Choroid plexus epithelial cell (primary cell): Measurements from ENCODE around the gene NEK1.

Experiments used
- DNase-seq: peaks from one replicate; pipeline ENCODE4 v3.0.0-alpha.2; 2010; ENCODE audit warnings: low read depth
- H3K4me3 ChIP-seq: 2 replicates; pipeline ENCODE4 v1.5.1; 2011; ENCODE audit warnings: low read depth, mild to moderate bottlenecking, control low read depth, low read length, moderate library complexity
- TF ChIP-seq, protein P1 (sequence below): conservative IDR thresholded peaks from 2 replicates; pipeline ENCODE4 v1.5.1; 2011; ENCODE audit warnings: low read depth, mild to moderate bottlenecking, control low read depth, inconsistent platforms, low read length, moderate library complexity

Gene NEK1

DNA sequence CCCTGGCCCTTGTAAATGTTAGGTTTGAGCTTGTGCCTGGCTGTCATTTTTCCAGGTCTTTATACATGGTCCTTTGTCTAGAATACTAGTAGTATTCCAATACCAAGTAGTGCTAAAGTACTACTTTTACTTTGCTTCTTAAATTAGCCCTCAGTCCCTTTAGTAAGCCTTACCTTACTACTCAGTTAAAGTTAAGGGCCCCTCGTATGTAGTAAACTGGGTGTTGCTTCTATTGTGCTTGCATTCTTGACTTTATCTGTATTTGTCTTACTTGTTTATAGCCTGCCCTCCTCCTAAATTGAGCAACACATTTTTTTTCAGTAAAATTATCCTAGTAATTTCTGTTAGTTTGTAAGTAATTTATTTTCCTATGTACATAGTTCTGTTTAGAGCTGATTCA is 33.2 kb upstream of the NEK1 start:
- TF ChIP-seq, protein P1, sequence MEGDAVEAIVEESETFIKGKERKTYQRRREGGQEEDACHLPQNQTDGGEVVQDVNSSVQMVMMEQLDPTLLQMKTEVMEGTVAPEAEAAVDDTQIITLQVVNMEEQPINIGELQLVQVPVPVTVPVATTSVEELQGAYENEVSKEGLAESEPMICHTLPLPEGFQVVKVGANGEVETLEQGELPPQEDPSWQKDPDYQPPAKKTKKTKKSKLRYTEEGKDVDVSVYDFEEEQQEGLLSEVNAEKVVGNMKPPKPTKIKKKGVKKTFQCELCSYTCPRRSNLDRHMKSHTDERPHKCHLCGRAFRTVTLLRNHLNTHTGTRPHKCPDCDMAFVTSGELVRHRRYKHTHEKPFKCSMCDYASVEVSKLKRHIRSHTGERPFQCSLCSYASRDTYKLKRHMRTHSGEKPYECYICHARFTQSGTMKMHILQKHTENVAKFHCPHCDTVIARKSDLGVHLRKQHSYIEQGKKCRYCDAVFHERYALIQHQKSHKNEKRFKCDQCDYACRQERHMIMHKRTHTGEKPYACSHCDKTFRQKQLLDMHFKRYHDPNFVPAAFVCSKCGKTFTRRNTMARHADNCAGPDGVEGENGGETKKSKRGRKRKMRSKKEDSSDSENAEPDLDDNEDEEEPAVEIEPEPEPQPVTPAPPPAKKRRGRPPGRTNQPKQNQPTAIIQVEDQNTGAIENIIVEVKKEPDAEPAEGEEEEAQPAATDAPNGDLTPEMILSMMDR, result no peak
- DNase-seq, result no peak
- no peak overlapping the region for H3K4me3 ChIP-seq

DNA sequence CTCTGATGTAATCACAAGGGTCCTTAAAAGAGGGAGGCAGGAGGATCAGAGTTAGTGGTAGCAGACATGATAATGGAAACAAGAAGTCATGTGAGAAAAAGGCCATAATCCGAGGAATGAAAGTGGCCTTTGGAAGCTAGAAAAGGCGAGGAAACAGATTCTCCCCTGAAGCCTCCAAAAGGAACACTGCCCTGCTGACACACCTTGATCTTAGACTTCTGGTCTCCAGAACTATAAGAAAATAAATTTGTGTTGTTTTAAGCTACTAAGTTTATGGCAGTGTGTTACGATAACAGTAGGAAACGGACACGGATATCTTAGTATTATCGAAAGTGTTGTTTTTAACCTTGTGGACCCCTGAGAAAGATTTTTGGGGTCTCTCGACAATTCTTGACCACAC is 32.4 kb upstream of the NEK1 start:
- no peak for DNase-seq
- H3K4me3 ChIP-seq, result no peak overlapping the region
- TF ChIP-seq, protein P1, result no peak

DNA sequence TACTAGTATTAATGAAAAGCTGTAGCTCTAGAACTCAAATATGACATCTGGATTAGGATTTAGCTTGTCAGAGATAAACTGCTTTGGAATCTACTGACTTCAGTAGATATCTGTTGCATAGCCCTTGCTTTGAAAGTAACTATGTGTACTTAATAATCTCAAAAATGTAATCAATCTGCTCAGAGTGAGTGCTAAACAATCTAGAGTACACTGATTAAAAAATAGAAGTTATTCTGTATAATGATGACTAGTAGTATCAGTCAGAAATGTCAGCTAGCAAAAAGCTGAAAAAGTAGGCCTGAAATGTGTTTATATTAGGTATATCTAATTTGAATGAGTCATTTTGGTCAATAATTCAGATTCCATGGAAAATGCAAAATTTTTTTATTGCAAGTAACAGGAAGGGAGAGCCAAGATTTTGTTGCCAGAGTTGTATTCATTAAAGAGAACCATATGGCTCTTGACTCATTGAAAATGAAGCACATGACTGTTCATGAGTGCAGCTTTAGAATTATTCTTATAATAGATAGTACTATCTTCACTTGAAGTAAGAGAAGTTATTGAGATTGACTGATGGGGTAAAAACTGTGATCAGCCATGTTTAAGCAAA is 28.0 kb upstream of the NEK1 start:
- TF ChIP-seq, protein P1, result no peak
- peak; percentile 52 for DNase-seq

GRCh38 chr4:169634975-169635374 is 22.6 kb upstream of the NEK1 start:
- no peak for DNase-seq
- TF ChIP-seq, protein P1, result no peak
- no peak overlapping the region for H3K4me3 ChIP-seq

More for the DNA sequence above, 28.0 kb upstream of the NEK1 start:
- no peak overlapping the region for H3K4me3 ChIP-seq

DNA sequence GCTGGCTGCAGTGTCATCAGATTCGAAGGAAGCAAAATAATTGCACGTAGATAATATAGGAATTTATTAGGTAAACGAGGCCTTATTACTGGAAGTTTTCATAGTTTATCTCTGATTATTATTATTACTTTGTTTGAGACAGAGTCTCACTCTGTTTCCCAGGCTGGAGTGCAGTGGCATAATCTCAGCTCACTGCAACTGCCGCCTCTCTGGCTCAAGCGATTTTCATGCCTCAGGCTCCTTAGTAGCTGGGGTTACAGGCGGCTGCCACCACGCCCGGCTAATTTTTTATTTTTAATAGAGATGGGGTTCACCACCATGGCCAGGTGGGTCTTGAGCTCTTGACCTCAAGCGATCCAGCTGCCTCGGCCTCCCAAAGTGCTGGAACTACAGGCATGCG is 20.5 kb upstream of the NEK1 start:
- DNase-seq, result no peak
- no peak overlapping the region for H3K4me3 ChIP-seq
- TF ChIP-seq, protein P1, result no peak

DNA sequence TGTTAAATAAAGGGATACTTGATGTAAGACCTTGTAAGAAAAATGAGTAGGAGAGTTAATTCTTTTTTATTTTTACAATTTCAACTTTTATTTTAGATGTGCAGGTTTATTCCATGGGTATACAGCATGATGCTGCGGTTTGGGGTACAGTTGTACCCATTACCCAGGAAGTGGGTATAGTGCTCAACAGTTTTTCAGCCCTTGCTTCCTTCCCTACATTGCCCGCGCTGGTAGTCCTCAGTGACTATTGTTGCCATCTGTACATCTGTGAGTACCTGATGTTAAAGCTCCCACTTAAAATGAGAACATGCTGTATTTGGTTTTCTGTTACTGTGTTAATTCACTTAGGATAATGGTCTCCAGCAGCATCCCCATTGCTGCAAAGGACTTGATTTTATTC is 17.7 kb upstream of the NEK1 start:
- no peak for DNase-seq
- TF ChIP-seq, protein P1, result no peak
- no peak overlapping the region for H3K4me3 ChIP-seq

- no peak overlapping the region for H3K4me3 ChIP-seq
- no peak for DNase-seq
- TF ChIP-seq, protein P1, result no peak
Observed at GRCh38 chr4:169628579-169628978, 16.2 kb upstream of the NEK1 start.
